RCC 7860 (cell line): ENCODE results near the gene HSD17B14.
"Not testable (repeated sequence)": the region's sequence is repeated elsewhere in the genome, so short reads cannot be mapped to it uniquely, and the experiment has no call there.

ENCODE experiments used
- DNase-seq: peaks from one replicate; pipeline ENCODE4 v3.0.0-alpha.2; 2015; ENCODE audit warnings: low spot score
- FAIRE-seq: peaks from 2 replicates; lab custom pipeline; 2012; peaks lifted over from hg19 to GRCh38; lab: Jason Lieb, UNC

The HSD17B14 gene

GRCh38 chr19:48867746-48868113, 31.4 kb upstream of the HSD17B14 start:
- DNase-seq = no peak
- FAIRE-seq = no peak

GRCh38 chr19:48867123-48867745, 30.9 kb upstream of the HSD17B14 start:
- no peak for DNase-seq
- FAIRE-seq = no peak

- FAIRE-seq (no peak), DNase-seq (no peak)
These were observed 30.4 kb upstream of the HSD17B14 start for GRCh38 chr19:48866692-48867091.

GRCh38 chr19:48862827-48863226, 26.5 kb upstream of the HSD17B14 start:
- no peak for DNase-seq
- FAIRE-seq = no peak

- DNase-seq (no peak), FAIRE-seq (no peak)
These were observed 25.0 kb upstream of the HSD17B14 start for GRCh38 chr19:48861313-48861712.

- DNase-seq (no peak), FAIRE-seq (no peak)
These were observed 23.7 kb upstream of the HSD17B14 start for GRCh38 chr19:48859711-48860572.

GRCh38 chr19:48858984-48859710, 22.9 kb upstream of the HSD17B14 start:
- DNase-seq = no peak
- no peak for FAIRE-seq

GRCh38 chr19:48856921-48857320, 20.6 kb upstream of the HSD17B14 start:
- no peak for DNase-seq
- no peak for FAIRE-seq

- FAIRE-seq = no peak
These were observed 17.8 kb upstream of the HSD17B14 start for GRCh38 chr19:48854103-48854502.

GRCh38 chr19:48853483-48853882, 17.2 kb upstream of the HSD17B14 start:
- FAIRE-seq (no peak), DNase-seq (no peak)

More at GRCh38 chr19:48854103-48854502, 17.8 kb upstream of the HSD17B14 start:
- DNase-seq = no peak

GRCh38 chr19:48852292-48852691, 16.0 kb upstream of the HSD17B14 start:
- DNase-seq (no peak), FAIRE-seq (no peak)

GRCh38 chr19:48846659-48847058, 10.4 kb upstream of the HSD17B14 start:
- not testable (repeated sequence) for FAIRE-seq, DNase-seq

GRCh38 chr19:48845384-48845783, 9.1 kb upstream of the HSD17B14 start:
- no peak for FAIRE-seq
- no peak for DNase-seq

- FAIRE-seq = no peak
- peak; percentile 32 for DNase-seq
These were observed 8.2 kb upstream of the HSD17B14 start for GRCh38 chr19:48844472-48844871.

- DNase-seq = peak; percentile 30
These were observed 6.5 kb upstream of the HSD17B14 start for GRCh38 chr19:48842789-48843162.

GRCh38 chr19:48841571-48841970, 5.3 kb upstream of the HSD17B14 start:
- FAIRE-seq (no peak), DNase-seq (no peak)

More at GRCh38 chr19:48842789-48843162, 6.5 kb upstream of the HSD17B14 start:
- FAIRE-seq = no peak

GRCh38 chr19:48841047-48841446, 4.8 kb upstream of the HSD17B14 start:
- FAIRE-seq = no peak
- no peak for DNase-seq

GRCh38 chr19:48837687-48838086, 1.4 kb upstream of the HSD17B14 start:
- FAIRE-seq = no peak
- DNase-seq = no peak

GRCh38 chr19:48837051-48837524, 797 bp upstream of the HSD17B14 start:
- FAIRE-seq = no peak
- DNase-seq = no peak

GRCh38 chr19:48835734-48836088, 580 bp downstream of the HSD17B14 start:
- FAIRE-seq = no peak
- DNase-seq = peak; percentile 55

- FAIRE-seq (no peak), DNase-seq (no peak)
These were observed 2.3 kb downstream of the HSD17B14 start for GRCh38 chr19:48833977-48834376.

GRCh38 chr19:48833049-48833448, 3.2 kb downstream of the HSD17B14 start:
- FAIRE-seq (no peak), DNase-seq (no peak)
